ENCODE measurements around the gene DIPK1B. TPM values are rescaled to one million over a fixed set of nuclear protein-coding genes. Genes with fewer than 3 reads are reported as not detected.
A peak's percentile ranks its signal among the peaks of the same experiment; 100 is the strongest.

The DIPK1B gene
- total RNA-seq, 1 donor from 2014 or later, result not detected

GRCh38 chr9:136734837-136735496 lies 22.6 kb downstream of the DIPK1B start:
- no peak overlapping the region for H3K4me3 ChIP-seq (ENCODE audit: low read depth, low read length)
- no peak for FAIRE-seq
- TF ChIP-seq CTCF (IDR thresholded peaks at IDR 0.05; ENCODE audit: insufficient read depth, low read length, severe bottlenecking), result no peak
- DNase-seq (ENCODE audit: low read depth), result no peak
- H3K27me3 ChIP-seq (ENCODE audit: control insufficient read depth, insufficient read depth, low read length), result peaks cover 3% of the 10 kb centered on the region
- no peaks in the 10 kb centered on the region for H3K36me3 ChIP-seq (ENCODE audit: control insufficient read depth, insufficient read depth, low read length)

GRCh38 chr9:136735812-136736480 lies 23.6 kb downstream of the DIPK1B start:
- H3K4me3 ChIP-seq (ENCODE audit: low read depth, low read length), result no peak overlapping the region
- H3K27me3 ChIP-seq (ENCODE audit: control insufficient read depth, insufficient read depth, low read length), result peaks cover 11% of the 10 kb centered on the region
- H3K36me3 ChIP-seq (ENCODE audit: control insufficient read depth, insufficient read depth, low read length), result no peaks in the 10 kb centered on the region
- TF ChIP-seq CTCF (IDR thresholded peaks at IDR 0.05; ENCODE audit: insufficient read depth, low read length, severe bottlenecking), result no peak
- no peak for DNase-seq (ENCODE audit: low read depth)
- FAIRE-seq, result peak; percentile 47

- TF ChIP-seq CTCF (IDR thresholded peaks at IDR 0.05; ENCODE audit: insufficient read depth, low read length, severe bottlenecking), result no peak
- Histone ChIP-seq H3K36me3 (ENCODE audit: control insufficient read depth, insufficient read depth, low read length) (no peaks in the 10 kb centered on the region), H3K27me3 (ENCODE audit: control insufficient read depth, insufficient read depth, low read length) (peaks cover 28% of the 10 kb centered on the region), H3K4me3 (ENCODE audit: low read depth, low read length) (no peak overlapping the region)
- no peak for DNase-seq (ENCODE audit: low read depth)
- FAIRE-seq, result no peak
Observed at GRCh38 chr9:136738960-136739359, 26.6 kb downstream of the DIPK1B start.

- FAIRE-seq, result no peak
- no peak overlapping the region for H3K4me3 ChIP-seq (ENCODE audit: low read depth, low read length)
- no peak for TF ChIP-seq CTCF (IDR thresholded peaks at IDR 0.05; ENCODE audit: insufficient read depth, low read length, severe bottlenecking)
- peaks cover 28% of the 10 kb centered on the region for H3K27me3 ChIP-seq (ENCODE audit: control insufficient read depth, insufficient read depth, low read length)
- H3K36me3 ChIP-seq (ENCODE audit: control insufficient read depth, insufficient read depth, low read length), result no peaks in the 10 kb centered on the region
- DNase-seq (ENCODE audit: low read depth), result no peak
Observed at GRCh38 chr9:136739509-136739908, 27.1 kb downstream of the DIPK1B start.

GRCh38 chr9:136740069-136740468 lies 27.7 kb downstream of the DIPK1B start:
- Histone ChIP-seq H3K36me3 (ENCODE audit: control insufficient read depth, insufficient read depth, low read length) (no peaks in the 10 kb centered on the region), H3K4me3 (ENCODE audit: low read depth, low read length) (no peak overlapping the region), H3K27me3 (ENCODE audit: control insufficient read depth, insufficient read depth, low read length) (peaks cover 28% of the 10 kb centered on the region)
- no peak for FAIRE-seq
- DNase-seq (ENCODE audit: low read depth), result no peak
- no peak for TF ChIP-seq CTCF (IDR thresholded peaks at IDR 0.05; ENCODE audit: insufficient read depth, low read length, severe bottlenecking)

Data from bronchial epithelial cell (primary cell).